Hematopoietic multipotent progenitor cell treated with erythropoietin and hydrocortisone succinate and interleukin-3 and kit ligand, for 4 days (in vitro differentiated cells): ENCODE measurements around the gene EGLN1.
A peak's percentile ranks its signal among the peaks of the same experiment; 100 is the strongest.
"Not testable (repeated sequence)": the region's sequence is repeated elsewhere in the genome, so short reads cannot be mapped to it uniquely, and the experiment has no call there.

Source experiments
- DNase-seq: peaks from one replicate; pipeline ENCODE4 v3.0.0-alpha.2; 2015

Gene EGLN1

DNA sequence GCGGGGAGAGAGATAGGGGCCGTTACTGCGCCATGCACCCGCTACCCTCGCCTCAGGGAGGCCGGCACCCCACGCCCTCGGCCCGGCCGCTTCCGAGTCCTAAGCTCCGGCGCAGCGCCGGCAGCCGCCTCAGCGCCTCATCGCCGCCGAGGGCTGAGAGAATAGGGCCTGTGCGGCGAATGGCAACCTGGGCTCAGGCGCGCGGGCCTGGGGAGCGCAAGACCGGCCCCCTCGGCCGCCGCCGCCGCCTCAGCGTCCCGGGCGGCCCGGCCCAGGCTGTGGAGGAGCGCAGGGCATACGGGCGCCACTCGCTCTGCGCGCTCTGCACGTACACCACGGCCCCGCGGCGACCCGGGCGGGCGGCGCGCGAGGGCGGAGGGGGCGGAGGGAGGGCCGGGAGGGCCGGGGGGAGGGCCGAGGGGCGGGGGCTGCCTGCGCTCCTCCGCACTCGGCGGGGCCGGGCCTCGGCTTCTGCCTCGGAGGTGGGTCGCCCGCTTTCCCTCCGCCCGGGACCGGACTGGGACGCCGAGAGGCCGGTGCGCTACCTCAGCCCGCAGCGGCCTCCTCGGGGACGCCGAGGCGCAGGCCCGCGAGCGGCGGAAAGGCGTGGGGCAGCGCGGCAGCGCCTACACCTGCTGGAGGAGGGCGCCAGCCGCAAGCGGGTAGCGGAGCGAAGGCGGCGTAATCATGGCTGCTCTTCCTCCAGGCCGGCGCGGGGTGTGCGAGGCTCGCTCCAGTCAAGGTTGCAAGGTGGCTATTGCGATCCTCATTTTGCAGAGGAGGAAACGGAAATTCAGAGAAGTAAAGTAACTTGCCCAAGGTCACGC lies at the start of gene EGLN1:
EGLN1 (minus strand) TSS at position 317 of the 827 bp plus-strand sequence. CDS start 399 bp downstream, outside the sequence.
- peak; percentile 85 for DNase-seq

DNA sequence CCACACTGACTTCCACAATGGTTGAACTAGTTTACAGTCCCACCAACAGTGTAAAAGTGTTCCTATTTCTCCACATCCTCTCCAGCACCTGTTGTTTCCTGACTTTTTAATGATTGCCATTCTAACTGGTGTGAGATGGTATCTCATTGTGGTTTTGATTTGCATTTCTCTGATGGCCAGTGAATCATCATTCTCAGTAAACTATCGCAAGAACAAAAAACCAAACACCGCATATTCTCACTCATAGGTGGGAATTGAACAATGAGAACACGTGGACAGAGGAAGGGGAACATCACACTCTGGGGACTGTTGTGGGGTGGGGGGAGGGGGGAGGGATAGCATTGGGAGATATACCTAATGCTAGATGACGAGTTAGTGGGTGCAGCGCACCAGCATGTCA lies 49.4 kb upstream of the EGLN1 start:
- DNase-seq = not testable (repeated sequence)

- not testable (repeated sequence) for DNase-seq
Measured at GRCh38 chr1:231471027-231471426, 48.9 kb upstream of the EGLN1 start.

DNA sequence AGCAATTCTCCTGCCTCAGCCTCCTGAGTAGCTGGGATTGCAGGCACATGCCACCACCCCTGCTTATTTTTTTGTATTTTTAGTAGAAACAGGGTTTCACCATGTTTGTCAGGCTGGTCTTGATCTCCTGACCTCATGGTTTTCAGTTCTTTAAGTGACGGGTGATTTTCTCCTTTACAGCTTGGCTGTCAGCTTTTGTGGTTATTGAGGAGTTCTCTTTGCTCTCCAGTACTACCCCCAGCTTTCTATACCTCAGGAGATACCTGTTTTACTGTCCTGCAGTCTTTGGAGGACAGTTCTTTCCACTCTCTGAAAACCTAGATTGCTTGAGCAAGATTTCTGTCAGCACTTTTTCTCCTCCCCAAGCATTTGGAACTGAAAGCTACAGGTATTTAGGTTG lies 45.9 kb upstream of the EGLN1 start:
- no peak for DNase-seq

GRCh38 chr1:231465051-231465450 lies 43.0 kb upstream of the EGLN1 start:
- no peak for DNase-seq

- no peak for DNase-seq
Measured at GRCh38 chr1:231463541-231463940, 41.5 kb upstream of the EGLN1 start.

- DNase-seq = peak; percentile 97
Measured at GRCh38 chr1:231460614-231461013, 38.5 kb upstream of the EGLN1 start.

- not testable (repeated sequence) for DNase-seq
Measured at GRCh38 chr1:231459438-231459837, 37.4 kb upstream of the EGLN1 start.

DNA sequence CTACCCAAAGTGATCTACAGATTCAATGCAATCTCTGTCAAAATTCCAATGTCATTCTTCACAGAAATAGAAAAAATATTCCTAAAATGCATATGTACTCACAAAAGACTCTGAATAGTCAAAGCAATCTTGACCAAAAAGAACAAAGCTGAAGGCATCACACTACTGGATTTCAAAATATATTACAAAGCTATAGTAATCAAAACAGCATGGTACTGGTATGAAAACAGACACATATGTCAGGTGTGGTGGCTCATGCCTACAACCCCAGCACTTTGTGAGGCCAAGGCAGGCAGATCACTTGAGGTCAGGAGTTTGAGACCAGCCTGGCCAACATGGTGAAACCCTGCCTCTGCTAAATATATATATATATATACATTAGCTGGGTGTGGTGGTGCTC lies 35.9 kb upstream of the EGLN1 start:
- not testable (repeated sequence) for DNase-seq

- DNase-seq = not testable (repeated sequence)
Measured at GRCh38 chr1:231454133-231454532, 32.0 kb upstream of the EGLN1 start.

DNA sequence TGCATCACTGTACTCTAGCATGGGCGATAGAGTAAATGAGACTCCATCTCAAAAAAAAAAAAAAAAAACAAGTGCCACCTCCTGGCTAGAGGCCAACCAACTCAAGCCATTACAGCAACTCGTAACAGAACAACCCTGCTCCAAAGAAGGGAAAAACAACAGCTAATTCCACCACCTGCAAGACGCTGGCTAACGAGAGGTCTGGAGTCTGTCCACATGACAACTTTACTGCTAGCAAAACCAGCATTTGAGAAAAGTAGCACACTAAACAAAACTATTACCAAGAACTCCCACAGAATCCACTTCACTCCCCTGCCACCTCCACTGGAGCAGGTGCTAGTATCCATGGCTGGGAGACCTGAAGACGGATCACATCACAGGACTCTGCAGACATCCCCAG lies 24.1 kb upstream of the EGLN1 start:
- no peak for DNase-seq

GRCh38 chr1:231444059-231444458 lies 22.0 kb upstream of the EGLN1 start:
- no peak for DNase-seq

GRCh38 chr1:231443363-231443762 lies 21.3 kb upstream of the EGLN1 start:
- no peak for DNase-seq

DNA sequence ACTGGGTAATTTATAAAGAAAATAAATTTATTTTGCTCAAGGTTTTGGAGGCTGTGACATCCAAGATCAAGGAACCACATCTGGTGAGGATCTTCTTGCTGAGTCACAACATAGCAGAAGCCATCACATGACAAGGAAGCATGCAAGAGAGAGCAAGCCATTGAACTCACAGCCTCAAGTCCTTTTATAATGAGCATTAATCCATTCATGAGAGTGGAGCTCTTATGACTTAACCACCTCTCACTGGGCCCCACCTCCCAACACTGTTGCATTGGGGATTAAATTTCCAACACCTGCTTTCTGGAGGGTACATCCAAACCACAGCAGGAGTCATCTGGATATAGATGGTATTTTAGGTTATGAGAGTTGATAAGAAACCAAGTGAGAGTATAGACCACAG lies 20.6 kb upstream of the EGLN1 start:
- peak; percentile 42 for DNase-seq

DNA sequence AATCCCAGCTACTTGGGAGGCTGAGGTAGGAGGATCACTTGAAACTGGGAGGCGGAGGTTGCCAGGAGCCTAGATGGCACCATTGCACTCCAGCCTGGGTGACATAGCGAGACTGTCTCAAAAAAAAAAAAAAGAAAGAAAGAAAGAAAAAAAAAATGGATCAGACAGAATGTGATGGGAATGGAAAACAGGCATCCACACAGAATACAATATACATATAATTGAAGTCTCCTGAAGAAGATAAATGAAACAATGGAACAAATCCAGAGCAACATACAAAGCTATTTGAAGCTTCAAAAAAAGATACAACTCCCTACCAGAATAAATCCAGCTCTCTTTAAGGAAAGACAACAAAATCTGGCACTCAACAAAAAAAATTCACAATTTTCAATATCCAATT lies 10.9 kb upstream of the EGLN1 start:
- no peak for DNase-seq

DNA sequence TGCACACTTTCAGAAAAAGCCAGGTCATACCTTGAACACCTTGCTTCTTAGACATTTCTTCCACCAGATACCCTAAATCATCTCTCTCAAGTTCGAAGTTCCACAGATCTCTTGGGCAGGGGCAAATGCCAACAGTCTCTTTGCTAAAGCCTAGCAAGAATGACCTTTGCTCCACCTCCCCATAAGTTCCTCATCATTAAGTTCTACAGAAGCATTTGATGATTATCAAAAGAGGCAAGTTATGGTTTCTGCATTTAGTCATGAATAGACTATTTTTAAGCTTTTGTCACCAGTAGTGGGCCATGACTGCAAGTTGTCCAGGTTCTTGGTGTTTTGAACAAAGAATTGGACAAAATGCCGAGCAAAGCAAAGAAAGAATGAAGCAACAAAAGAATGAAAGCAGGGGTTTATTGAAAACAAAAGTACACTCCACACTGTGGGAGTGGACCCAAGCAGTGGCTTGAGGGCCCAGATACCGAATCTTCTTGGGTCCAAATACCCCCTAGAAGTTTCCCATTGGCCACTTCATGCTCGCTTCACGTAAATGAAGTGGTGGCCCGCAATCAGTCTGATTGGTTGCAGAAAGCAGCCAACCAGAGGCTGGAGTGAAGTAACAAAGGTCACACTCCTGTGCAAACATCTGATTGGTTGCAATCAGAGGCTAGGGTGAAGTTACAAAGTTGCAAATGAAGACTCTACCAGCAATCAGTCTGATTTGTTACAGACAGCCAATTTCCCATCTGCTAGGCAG lies 9.8 kb upstream of the EGLN1 start:
- no peak for DNase-seq

DNA sequence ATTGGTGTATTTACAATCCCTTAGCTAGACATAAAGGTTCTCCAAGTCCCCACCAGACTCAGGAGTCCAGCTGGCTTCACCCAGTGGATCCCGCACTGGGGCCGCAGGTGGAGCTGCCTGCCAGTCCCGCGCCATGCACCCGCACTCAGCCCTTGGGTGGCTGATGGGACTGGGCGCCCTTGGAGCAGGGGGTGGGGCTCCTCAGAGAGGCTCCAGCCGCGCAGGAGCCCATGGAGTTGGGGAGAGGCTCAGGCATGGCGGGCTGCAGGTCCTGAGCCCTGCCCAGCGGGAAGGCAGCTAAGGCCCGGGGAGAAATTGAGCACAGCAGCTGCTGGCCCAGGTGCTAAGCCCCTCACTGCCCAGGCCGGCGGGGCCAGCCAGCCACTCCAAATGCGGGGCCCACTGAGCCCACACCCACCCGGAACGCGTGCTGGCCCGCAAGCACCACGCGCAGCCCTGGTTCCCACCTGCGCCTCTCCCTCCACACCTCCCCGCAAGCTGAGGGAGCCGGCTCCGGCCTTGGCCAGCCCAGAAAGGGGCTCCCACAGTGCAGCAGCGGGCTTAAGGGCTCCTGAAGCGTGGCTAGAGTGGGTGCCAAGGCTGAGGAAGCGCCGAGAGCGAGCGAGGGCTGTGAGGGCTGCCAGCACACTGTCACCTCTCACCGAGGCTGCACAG lies 8.7 kb upstream of the EGLN1 start:
- not testable (repeated sequence) for DNase-seq

- DNase-seq = no peak
Measured at GRCh38 chr1:231428377-231428776, 6.3 kb upstream of the EGLN1 start.

DNA sequence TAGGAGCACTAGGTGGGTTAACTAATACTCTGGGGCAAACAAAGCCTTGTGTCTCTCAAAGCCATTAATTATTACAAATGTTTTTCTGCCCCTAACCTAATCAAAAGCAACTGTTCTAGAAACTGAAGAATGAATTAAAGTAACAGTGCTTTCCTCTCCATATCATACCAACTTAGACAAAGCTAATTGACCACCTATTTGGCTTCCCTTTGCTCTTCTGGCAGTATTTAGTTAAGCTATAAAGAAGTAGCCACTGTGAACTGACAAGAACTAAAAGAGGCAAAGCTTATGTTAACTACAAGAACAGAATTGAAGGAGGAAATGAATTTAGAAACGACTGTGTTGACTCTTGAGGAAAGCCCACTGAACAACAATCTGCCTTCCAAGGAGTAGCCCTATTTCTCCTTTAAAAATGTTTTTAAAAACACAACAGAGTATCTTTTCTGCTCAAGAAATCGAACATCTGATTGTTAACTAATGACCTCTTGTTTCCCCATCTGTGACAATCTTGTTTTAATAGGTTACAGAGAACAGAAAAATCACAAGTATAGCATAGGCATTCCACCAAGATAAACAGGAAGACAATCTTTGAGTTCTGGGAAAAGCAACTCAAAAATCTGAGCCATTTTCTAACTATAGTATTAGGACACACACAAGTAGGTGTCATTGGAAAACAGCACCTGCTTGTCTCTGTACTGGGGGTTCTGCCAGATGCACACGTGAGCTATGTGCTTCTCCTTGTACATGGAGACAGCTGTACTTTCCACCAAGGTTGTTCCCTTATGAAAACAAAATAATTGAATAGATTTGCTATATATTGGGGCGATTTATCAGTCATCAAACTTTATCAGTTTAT lies 3.1 kb upstream of the EGLN1 start:
- no peak for DNase-seq

DNA sequence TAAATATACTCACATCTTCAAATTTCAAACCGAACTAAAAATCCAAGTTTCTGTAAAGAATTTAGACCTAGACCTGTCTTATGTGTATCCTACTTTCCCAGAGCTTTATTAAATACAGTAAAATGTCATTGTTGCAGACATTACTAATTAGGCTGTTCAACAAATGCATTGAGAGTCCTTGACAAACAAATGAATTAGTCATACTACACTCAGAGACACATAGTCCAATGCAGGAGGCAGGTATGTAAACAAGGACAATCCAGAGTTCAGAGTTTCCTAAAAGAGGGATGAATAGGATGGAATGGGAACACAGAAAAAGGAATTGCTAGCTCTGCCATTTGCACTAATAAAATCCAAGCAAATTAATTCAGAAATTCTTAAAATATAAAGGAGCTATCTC lies 1.6 kb upstream of the EGLN1 start:
- DNase-seq = no peak

DNA sequence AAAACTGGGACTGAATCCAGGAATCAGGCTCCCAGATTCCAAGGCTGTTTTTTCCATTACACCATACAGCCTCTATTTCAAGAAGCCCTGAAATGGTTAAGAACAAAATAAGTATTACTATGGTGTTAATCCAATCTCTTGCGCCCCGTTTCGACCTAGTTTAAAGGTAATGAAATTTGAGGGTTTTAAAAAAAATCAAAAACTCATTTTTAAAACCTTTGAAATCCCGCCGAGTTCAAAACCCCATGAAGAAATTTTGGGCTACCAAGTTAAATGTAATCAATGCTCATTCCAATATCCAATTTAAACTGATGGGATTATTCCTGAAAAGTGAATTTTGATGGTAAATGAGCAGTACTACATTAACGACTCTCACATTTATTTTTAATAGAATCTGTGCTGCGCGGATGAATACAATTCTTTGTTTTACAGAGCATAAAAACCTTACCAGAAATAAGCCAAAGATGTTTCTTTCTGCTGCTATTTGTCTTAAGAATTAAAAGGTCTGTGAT lies 767 bp upstream of the EGLN1 start:
- DNase-seq = no peak

- no peak for DNase-seq
Measured at GRCh38 chr1:231421546-231421970, 529 bp downstream of the EGLN1 start.
